Endothelial cell of umbilical vein (primary cell): Measurements from ENCODE around the gene TOP1. TPM values are rescaled to one million over a fixed set of nuclear protein-coding genes. Genes with fewer than 3 reads are reported as not detected.

Source experiments
- BruUV-seq: library from RNA; stranded (reverse); fragments of 400-500 nt; replicated peaks from 2 replicates; lab custom pipeline; 2021; lab: Mats Ljungman, UMichigan
- CTCF ChIA-PET: fragments of 300-600, 350-600 bp; sonication (Branson Sonifier 250); formaldehyde crosslinking; loops from one replicate; lab custom pipeline; 2021; ENCODE audit warnings: antibody characterized with exemption, inconsistent platforms; lab: Charles Lee
- POLR2A ChIA-PET: fragments of 300-600, 350-600 bp; sonication (Branson Sonifier 250); formaldehyde crosslinking; loops from one replicate; lab custom pipeline; 2021; ENCODE audit warnings: antibody characterized with exemption, inconsistent platforms; lab: Charles Lee
- DNase-seq: peaks from one replicate; pipeline ENCODE4 v3.0.0-alpha.2; 2011; ENCODE audit warnings: low read depth, low spot score
- FAIRE-seq: peaks from 2 replicates; lab custom pipeline; 2011; peaks lifted over from hg19 to GRCh38; lab: Jason Lieb, UNC
- H2AFZ ChIP-seq: 2 replicates; pipeline ENCODE4 v1.6.0; 2012; ENCODE audit warnings: low read depth, low read length, control low read depth, inconsistent platforms
- H3K27ac ChIP-seq: 2 replicates; pipeline ENCODE4 v1.5.1; 2011; ENCODE audit warnings: low read depth, mild to moderate bottlenecking, control low read depth, low read length, moderate library complexity; ENCODE audit not compliant: insufficient read depth
- H3K27me3 ChIP-seq, 2 experiments: 2 replicates each; pipeline versions ENCODE4 v1.6.0 to v1.6.1; 2011; ENCODE audit warnings: low read length in 2 of 2, mixed read lengths in 1 of 2; ENCODE audit not compliant: control insufficient read depth in 2 of 2, insufficient read depth in 2 of 2
- H3K36me3 ChIP-seq, 2 experiments: 2 replicates in 1 of 2; 3 replicates in 1 of 2; pipeline ENCODE4 v1.5.1; 2011; ENCODE audit warnings: low read length in 2 of 2, mild to moderate bottlenecking in 1 of 2, moderate library complexity in 1 of 2; ENCODE audit not compliant: control insufficient read depth in 2 of 2, insufficient read depth in 2 of 2; ENCODE audit errors: extremely low read depth in 1 of 2
- H3K4me1 ChIP-seq: 3 replicates; pipeline ENCODE4 v1.5.1; 2011; ENCODE audit warnings: mild to moderate bottlenecking, low read length; ENCODE audit not compliant: control insufficient read depth, insufficient read depth; ENCODE audit errors: extremely low read depth
- H3K4me2 ChIP-seq: 2 replicates; pipeline ENCODE4 v1.6.1; 2011; ENCODE audit warnings: low read length, control low read depth, mixed read lengths; ENCODE audit not compliant: insufficient read depth
- H3K4me3 ChIP-seq, 3 experiments: fragments of 200-600 bp in 1 of 3; sonication (generic), shearing (Covaris generic) in 1 of 3; replicated peaks in 1 of 3; 2 replicates each; pipeline ENCODE4 v1.5.1; 2011 to 2016; ENCODE audit warnings: control low read depth in 3 of 3, low read length in 3 of 3, mild to moderate bottlenecking in 2 of 3, inconsistent platforms in 1 of 3, low read depth in 1 of 3, moderate library complexity in 1 of 3; ENCODE audit not compliant: insufficient read depth in 1 of 3
- H3K79me2 ChIP-seq: 2 replicates; pipeline ENCODE4 v1.6.0; 2012; ENCODE audit warnings: low read length, inconsistent platforms; ENCODE audit not compliant: control insufficient read depth, insufficient read depth
- H3K9ac ChIP-seq: replicated peaks from 2 replicates; pipeline ENCODE3; 2011; ENCODE audit warnings: low read length, control low read depth; ENCODE audit not compliant: insufficient read depth; ENCODE audit errors: extremely low read depth
- H3K9me1 ChIP-seq: replicated peaks from 3 replicates; pipeline ENCODE4 v1.6.0; 2011; ENCODE audit warnings: mild to moderate bottlenecking, low read length; ENCODE audit not compliant: control insufficient read depth, insufficient read depth; ENCODE audit errors: extremely low read depth
- H3K9me3 ChIP-seq: replicated peaks from 2 replicates; pipeline ENCODE4 v1.5.1; 2012; ENCODE audit warnings: low read length, inconsistent platforms; ENCODE audit not compliant: control insufficient read depth, insufficient read depth
- H4K20me1 ChIP-seq: replicated peaks from 2 replicates; pipeline ENCODE3; 2011; ENCODE audit warnings: mild to moderate bottlenecking, low read length; ENCODE audit not compliant: control insufficient read depth, insufficient read depth; ENCODE audit errors: extremely low read depth
- FOS ChIP-seq: IDR thresholded peaks from 2 replicates; pipeline ENCODE4 v1.6.1; 2011; ENCODE audit warnings: mild to moderate bottlenecking, low read length, moderate library complexity, borderline replicate concordance; ENCODE audit not compliant: insufficient read depth
- JUN ChIP-seq: IDR thresholded peaks from 2 replicates; pipeline ENCODE4 v1.6.1; 2011; ENCODE audit warnings: borderline replicate concordance, low read depth; ENCODE audit not compliant: insufficient read length, insufficient read depth
- POLR2AphosphoS5 ChIP-seq: IDR thresholded peaks from 2 replicates; pipeline ENCODE4 v1.6.1; 2012; ENCODE audit warnings: low read depth, mild to moderate bottlenecking, control low read depth, low read length, moderate library complexity; ENCODE audit not compliant: insufficient read depth
- dilution Hi-C: fragments of 300-500 bp; cut with MboI; formaldehyde crosslinking; loops from one replicate; pipeline ENCODE4 v1.15.0; 2019; ENCODE audit warnings: low sequenced_read_pairs; ENCODE audit not compliant: extremely low pct_ligation_motif_present
- intact Hi-C: fragments of 100-400 bp; cut with micrococcal nuclease; formaldehyde crosslinking; loops from one replicate; pipeline ENCODE4 v1.10.0; 2022
- polyA plus RNA-seq, 4 experiments: library from polyadenylated mRNA; depleted of rRNA in 3 of 4; stranded (reverse) in 3 of 4; unstranded in 1 of 4; fragments of >200 nt; gene quantifications; 2 replicates each; pipeline versions ENCODE4 v1.2.1 to v1.2.3, GENCODE V29; 2011 to 2012; ENCODE audit warnings: missing spikeins in 1 of 4
- total RNA-seq: library from RNA; stranded (reverse); gene quantifications from 2 replicates; pipeline ENCODE4 v1.2.3, GENCODE V29; 2021
- TF ChIP-seq, protein P1 (sequence below): IDR thresholded peaks from 2 replicates; pipeline ENCODE4 v1.6.1; 2011; ENCODE audit not compliant: insufficient read depth, insufficient read length

The TOP1 gene
- total and polyA plus RNA-seq, 2 donors (not counting 3 experiments of a cell fraction or from before 2014, with no cell fraction given) = 7.0 to 77.4 TPM

DNA sequence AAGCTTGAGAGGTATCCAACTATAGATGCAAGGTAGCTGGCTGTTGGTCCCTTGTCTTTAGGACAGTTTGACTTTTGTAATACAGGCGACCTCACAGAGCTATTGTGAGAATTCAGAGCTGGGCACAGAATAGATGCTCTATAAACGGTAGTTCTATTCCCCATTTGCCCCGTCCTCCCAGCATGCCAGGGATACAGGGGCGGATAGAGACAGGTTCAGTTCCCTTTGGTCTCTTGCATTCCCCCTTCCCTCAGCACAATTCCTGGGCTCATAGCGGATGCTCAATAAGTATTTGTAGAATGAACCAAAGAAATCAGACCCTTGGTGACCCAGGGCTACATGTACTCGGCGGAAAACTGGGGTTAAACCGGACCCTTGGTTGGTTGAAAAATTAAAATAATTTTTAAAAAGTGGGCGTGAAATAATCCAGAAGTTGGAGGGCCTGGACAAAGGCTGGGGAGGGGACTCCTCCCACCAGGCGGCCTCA is 707 bp upstream of the TOP1 start:
- Histone ChIP-seq H4K20me1 (peaks cover 19% of the 10 kb centered on the region), H2AFZ (peak overlapping the region; percentile 20), H3K4me1 (peaks cover 36% of the 10 kb centered on the region), H3K4me3 (peak overlapping the region in 2 of 3 experiments; percentile 2 to 22), H3K79me2 (peaks cover 42% of the 10 kb centered on the region), H3K27ac (peak overlapping the region; percentile 40), H3K27me3 (no peaks in the 10 kb centered on the region), H3K9ac (peak overlapping the region; percentile 30), H3K9me1 (no peaks in the 10 kb centered on the region), H3K4me2 (peak overlapping the region; percentile 7), H3K36me3 (no peaks in the 10 kb centered on the region), H3K9me3 (no peaks in the 10 kb centered on the region)
- BruUV-seq = TSS peak; percentile 89
- POLR2A ChIA-PET = interaction anchor here (1.0 to 1.8 kb wide), 3 partner anchors 18 to 37 kb away, joined by 3 to 8 read pairs (median 4); no protein-coding TSS in a partner anchor
- intact Hi-C loops = loop anchor here (1.0 to 2.0 kb wide), 5 partner anchors 25 to 67 kb away; no protein-coding TSS in a partner anchor
- CTCF ChIA-PET = interaction anchor here (9.0 kb wide), 1 partner anchor 38 kb away, joined by 87 read pairs; no protein-coding TSS in a partner anchor
- FAIRE-seq (no peak), DNase-seq (no peak)
- TF ChIP-seq, protein P1, sequence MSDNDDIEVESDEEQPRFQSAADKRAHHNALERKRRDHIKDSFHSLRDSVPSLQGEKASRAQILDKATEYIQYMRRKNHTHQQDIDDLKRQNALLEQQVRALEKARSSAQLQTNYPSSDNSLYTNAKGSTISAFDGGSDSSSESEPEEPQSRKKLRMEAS = no peak
- dilution Hi-C loops = no loop called here

DNA sequence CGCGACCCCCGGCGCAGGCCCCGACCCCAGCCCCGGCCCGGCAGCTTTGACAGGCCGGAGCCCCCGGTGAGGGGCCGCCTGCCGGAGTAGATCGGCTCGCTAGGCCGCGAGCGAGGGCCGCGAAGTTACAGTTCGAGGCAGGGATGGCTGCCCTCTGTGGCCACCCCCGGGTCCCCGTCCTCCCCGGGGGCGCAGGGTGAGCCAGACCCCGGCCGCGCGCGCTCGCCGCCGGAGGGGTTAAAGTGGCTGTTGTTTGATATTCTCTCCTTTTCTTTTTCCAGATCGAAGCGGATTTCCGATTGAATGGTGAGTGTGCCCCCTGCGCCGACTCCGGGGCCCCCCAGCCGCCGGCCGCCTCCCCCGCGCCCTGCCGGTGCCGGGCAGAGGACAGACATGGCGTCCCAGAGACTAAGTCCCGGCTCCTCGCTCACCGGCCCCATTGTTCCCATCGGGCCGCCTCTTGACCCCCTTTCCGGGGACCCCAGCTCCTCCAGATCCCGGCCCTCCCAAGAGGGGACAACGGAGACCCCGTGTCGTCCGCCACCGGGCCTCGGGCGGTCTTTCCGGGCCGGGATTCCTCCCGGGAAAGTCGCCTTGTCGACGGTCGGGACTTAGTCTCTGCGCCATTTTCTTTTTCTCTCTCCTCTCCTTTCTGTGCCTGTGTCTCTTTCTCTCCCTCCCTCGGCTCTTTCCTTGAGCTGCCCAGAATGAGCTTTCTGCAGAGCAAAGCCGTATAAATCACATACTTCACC is 704 bp downstream of the TOP1 start:
- intact Hi-C loops = loop anchor here (2.0 kb wide), 1 partner anchor 65 kb away; no protein-coding TSS in a partner anchor
- no TSS peak for BruUV-seq
- ChIA-PET CTCF (interaction anchor here (2.0 to 9.0 kb wide), 3 partner anchors 17 to 66 kb away, joined by 7 to 87 read pairs (median 12); no protein-coding TSS in a partner anchor), POLR2A (interaction anchor here (0.7 to 1.8 kb wide), 2 partner anchors 38 kb away, joined by 4 to 8 read pairs; no protein-coding TSS in a partner anchor)
- H3K79me2 ChIP-seq = peaks cover 56% of the 10 kb centered on the region
- no peaks in the 10 kb centered on the region for H3K9me3 ChIP-seq
- TF ChIP-seq POLR2AphosphoS5 (no peak), FOS (no peak), JUN (no peak)
- peaks cover 40% of the 10 kb centered on the region for H3K4me1 ChIP-seq
- H3K4me2 ChIP-seq = peak overlapping the region; percentile 100
- peak overlapping the region; percentile 83 to 98 (median 96) for H3K4me3 ChIP-seq
- peak overlapping the region; percentile 97 for H3K9ac ChIP-seq
- H3K27ac ChIP-seq = peak overlapping the region; percentile 98
- dilution Hi-C loops = no loop called here
- FAIRE-seq (no peak), DNase-seq (peak; percentile 54)
- H3K36me3 ChIP-seq = no peaks in the 10 kb centered on the region
- H2AFZ ChIP-seq = no peak overlapping the region
- H3K9me1 ChIP-seq = no peaks in the 10 kb centered on the region
- H3K27me3 ChIP-seq = no peaks in the 10 kb centered on the region
- H4K20me1 ChIP-seq = peaks cover 21% of the 10 kb centered on the region
